AG08395 (cell line): ENCODE measurements around the gene EPHB1.
"Not testable (repeated sequence)": the region's sequence is repeated elsewhere in the genome, so short reads cannot be mapped to it uniquely, and the experiment has no call there.

Experiments
- DNase-seq: peaks from one replicate; pipeline ENCODE4 v3.0.0; 2012; ENCODE audit warnings: mixed read lengths, low spot score

Gene EPHB1

DNA sequence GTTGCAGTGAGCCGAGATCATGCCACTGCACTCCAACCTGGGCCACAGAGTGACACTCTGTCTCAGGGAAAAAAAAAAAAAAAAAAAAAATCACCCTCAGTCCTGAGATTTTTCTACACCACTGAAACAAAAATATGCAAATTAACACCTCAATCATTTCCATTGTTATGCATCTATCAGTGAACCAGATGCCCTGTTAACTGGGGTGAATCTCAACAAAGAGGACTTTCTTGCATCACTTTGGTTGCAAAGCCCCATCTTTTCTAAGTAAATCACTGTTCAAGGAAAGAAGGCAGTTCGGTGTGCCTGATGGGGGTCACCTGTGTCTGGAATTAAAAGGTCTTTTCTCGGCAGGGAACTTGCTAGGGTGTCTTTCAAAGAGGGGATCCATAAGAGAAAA is 421.6 kb downstream of the EPHB1 start:
- no peak for DNase-seq

DNA sequence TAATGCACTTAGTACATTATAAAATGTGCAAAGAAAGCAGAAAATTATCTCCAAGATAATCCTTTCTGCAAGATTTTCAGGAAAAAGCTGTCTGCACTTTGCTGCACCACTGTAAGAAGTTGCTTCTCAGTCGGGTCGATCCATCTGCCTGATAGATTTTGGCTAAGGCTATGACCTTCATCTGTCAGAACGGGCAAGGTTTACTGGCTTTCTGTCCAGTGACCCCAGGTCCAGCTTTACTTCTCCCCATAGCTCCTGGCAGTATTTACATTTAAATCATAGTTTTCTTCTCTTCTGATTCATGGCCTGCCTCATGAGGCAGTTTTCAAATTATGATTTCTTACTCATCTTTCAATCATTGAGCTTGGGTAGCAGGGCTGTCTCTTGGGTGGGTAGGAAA is 422.7 kb downstream of the EPHB1 start:
- DNase-seq = no peak

DNA sequence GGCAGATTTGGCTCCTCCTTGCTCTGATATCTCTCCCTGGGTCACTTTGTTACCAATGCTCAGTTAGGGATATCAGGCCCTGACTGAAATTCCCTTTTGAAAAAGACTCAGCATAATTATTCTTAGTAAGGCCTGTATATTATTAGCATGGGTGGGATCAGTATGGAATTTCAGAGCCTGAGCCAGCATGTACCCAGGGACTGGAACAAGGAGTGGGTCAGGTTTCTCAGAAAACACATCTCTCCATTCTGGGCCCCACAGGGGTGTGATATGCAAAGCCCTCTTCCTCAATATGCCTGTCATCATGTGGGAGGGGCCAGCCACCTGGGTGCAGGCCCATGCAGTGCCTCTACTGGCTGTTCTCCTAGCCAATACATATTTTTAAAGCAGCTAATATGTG is 423.2 kb downstream of the EPHB1 start:
- DNase-seq = no peak

DNA sequence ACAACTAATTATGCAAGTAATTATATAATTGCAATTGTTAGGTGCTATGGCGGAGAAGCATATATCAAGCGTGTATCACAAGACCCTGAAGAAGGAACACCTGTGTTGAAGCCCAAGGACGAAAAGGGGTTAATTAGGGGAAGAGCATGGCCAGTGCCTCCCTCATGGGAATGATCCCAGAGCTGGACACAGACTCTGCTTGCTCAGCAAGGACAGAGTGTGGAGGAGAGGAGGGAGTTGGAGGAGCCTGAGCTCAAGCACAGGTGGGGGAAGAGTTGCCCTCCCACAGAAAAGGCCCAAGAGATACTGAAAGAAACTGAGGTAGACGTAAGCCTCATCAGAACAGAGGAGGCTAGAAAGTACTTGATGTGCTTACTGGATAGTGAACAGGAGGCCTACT is 423.7 kb downstream of the EPHB1 start:
- no peak for DNase-seq

DNA sequence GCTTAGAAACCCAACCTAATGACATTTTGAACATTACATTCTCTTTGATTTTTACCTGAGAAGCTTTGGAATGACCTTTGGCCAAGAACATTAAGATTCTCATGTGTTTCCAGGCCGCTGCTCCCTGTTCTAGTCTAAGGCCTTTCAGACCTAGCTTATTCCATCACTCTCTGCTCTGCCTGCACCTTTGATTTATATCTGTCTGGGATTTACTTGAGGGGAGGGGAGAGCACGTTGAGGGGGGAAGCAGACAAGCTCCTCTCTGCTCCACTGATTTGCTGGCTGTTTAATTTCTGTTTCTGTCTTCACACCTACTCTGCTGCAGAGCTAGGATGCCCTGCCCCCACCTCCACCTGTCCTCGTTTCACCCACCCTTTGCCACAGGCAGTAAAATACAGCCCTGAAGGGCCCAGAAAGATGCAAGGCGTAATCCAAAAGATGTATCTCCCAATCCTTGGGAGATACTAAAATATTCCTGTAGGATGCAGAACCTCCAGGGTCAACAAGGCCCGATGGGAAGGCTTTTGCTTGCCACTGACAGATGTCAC is 429.8 kb downstream of the EPHB1 start:
- no peak for DNase-seq

DNA sequence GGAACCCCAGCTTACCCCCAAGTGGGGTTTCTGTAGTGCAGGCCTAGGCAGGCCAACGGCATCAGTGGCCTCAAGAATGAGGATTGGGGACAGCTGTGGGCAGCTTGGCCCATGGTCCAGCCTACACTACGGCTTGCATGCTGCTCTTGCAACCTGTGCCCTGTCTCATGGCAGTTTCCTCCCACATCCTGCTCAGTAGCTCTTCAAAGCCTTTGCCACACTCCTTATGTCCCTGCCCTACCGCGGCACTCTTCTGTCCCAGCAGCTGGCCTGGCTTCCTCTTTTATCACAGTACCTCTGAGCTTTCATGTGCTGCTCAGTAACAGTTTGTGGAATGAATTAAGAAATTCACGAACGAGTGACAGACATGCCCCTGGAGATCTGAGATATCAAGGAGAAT is 431.0 kb downstream of the EPHB1 start:
- DNase-seq = no peak

DNA sequence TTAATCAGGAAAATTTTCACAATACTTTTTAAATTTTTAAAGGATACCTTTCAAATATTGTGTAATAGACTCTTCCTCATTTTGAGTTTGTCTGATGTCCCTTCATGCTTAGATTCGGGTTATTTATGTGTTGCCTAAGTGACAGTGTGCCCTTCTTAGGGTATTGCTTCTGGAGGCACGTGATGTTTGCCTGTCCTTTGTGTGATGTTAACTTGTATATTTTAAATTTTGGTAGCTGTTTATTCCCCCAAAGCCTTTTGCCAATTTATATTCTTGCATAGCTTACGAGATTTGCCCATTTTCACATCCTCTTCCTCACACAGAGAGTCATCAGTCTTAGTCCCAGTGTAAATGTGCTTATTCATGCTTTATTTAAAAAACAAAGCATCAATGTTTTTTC is 433.1 kb downstream of the EPHB1 start:
- DNase-seq = no peak

DNA sequence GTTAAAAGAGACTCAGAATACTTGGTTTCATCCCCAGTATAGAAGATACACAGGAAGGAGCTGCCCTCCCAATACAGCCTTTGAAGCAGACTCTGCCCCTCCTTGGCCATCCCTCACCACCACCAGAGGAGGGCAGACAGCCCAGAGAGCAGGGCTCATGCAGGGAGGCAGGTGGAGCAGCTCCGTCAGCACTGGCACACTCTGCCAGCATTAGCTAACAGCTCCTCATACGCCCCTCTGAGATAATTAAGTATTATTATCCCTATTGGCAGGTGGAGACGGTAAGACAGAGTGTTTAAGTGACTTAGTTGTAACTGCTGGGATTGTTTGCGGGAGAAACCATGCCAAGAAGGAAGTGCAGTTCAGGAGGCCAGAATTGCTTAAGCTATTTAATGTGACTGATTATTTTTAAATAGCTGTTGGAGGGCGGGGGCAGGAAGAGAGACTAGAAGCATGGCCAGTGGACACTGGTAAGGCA is 434.0 kb downstream of the EPHB1 start:
- no peak for DNase-seq

DNA sequence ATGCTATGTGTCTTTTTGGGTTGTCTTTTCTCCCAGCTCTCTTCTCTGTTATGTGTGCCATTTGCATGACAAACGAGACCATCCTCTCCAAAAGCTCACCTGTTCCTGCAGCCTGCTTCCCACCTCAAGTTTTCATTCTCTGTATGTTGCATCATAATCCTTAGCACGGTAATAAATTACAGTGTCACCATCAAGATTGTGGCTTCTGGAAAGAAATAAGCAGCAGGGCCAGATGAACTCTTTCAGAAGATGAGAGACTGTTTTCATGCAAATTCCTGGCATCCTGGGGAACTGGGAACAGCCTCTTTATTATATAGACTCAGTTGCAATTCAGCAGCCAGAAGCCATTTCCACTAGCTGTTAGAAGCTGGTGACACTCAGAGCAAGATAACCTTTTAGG is 436.7 kb downstream of the EPHB1 start:
- DNase-seq = no peak

DNA sequence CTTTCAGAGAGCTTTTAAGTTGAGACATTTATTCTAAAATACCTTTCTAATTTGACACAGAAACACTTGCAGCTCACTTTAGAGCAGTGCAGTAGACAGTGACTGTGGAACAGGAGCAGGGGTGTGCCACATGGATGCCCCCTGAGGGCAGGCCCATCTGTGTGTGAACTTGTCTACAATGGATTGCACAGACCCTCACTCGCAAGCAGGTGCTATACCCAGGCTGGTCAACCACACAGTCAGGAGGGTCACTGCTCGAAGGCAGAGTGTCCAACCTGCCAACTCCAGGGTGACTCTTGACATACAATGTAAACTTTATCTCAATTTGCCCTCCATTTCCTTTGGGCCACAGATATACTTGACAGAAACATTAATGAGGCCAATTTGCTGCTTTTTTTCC is 437.2 kb downstream of the EPHB1 start:
- no peak for DNase-seq

DNA sequence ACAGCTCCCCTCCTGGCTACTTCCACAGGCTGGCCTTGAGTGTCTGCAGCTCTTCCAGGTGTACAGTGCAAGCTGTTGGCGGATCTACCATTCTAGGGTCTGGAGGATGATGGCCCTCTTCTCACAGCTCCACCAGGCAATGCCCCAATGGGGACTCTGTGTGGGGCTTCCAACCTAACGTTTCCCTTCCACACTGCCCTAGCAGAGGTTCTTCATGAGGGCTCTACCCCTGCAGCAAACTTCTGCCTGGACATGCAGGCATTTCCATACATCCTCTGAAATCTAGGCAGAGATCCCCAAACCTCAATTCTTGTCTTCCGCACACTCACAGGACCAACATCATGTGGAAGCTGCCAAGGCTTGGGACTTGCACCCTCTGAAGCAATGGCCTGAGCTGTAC is 438.4 kb downstream of the EPHB1 start:
- not testable (repeated sequence) for DNase-seq

DNA sequence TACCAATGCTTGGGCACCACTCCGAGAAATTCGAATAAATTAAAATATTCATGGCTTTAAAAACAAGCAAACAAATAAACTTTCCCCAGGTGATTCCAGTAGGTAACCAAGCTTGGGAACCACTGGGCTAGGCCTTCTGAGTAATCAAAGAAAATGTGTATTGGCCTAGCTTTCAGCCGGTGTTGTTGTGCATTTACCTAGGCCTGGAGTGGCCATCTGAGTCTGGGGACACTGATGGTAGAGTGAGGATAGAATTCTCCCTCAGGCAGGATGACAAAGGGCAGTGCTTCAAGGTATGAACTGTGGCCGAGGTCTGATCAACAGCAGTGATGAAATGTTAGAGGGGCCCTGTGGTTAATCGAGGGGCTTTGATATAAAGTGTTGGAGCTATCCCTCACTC is 440.5 kb downstream of the EPHB1 start:
- DNase-seq = no peak

DNA sequence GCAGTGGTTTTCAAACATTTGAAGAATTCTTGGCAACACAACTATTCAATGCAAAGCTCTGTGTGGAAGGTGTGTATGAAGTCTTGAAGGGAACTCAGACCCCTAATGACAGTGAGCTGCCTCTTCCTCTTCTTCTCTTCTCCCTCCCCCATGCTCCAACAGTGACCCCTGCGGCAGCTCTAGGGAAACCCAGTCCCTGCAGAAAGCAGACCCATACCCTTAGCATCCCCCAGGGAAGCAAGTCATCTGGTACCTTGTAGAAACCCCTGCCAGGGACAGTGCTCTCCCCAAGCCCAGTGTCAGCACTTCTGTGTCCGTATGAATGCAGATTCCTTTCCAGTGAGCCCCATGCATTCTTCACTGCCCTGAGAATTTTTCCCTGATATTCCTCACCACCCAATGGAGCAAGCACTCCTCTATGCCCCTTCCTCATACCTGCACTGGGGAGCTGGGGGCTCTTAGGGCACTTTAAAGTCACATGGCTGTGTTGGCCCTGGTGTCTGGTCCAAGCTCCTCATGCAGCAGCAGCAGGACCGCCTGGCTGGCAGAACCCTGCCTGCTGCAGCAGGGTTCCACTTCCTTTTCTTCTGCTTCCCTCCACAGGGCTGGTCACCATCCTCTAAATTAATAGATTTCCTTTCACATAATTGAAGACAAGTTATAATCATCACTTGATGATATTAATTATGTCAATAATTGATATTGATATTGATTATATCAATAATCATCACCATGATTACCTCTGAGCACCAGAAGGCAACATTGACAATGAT is 442.5 kb downstream of the EPHB1 start:
- DNase-seq = no peak

DNA sequence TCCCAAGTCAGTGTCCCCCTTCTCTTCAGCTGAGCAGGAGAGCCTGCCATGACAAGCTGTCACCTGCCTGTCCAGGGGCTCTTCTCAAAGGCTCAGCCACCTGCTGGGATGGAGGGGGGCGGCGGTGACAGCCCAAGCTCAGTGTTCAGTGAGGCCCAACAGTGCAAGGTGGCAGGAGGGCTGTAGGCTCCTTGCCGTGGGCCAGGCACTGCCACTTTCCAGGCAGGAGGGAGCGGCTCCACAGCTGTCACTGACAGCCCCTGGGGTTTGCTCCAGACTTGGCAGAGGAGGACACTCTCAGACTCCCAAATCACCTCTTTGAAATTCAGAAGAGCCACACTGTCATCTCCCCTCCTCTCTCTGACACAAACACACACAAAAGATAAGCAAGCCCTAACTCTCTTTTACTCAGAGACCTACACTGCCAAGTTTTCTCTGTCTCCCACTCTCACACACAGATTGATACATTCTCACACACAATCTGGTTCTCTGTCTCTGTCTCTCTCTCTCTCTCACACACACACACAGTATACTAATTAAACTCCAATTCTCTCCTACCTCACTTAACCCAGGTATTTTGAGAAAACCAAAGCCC is 443.3 kb downstream of the EPHB1 start:
- no peak for DNase-seq

DNA sequence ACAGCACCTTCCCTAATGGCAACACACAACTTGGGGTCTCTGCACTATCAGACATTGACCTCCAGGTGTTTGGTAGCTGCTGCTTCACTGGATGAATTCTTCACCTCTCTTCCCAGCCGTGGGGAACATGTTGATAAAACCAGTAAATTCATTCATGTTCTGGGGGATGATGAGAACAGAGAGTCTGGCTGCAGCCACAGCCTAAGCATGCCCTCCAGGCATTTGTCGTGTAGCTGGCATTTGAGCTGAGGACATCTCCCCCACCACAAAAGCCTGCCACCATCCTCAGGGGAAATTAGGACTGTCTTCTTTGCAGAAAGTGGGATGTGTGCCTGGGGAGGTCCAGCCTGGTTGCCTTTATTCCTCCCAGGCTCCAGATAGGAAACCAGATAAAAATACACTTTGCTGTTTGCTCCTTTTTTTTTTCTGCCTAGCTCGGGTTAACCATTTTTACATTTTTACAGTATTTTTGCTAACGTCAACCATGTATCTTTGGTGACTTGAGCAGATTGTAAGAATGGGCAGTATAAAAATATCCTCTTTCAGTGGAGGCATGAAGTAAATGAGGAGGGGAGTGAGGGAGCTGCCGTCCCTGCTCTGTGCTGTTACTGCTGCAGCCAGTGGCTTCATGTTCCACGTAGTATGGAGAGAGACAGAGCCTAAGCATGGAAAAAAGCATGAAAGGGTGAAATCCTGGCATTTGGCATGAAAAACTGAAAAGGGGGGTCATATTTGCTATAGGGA is 444.0 kb downstream of the EPHB1 start:
- DNase-seq = no peak

DNA sequence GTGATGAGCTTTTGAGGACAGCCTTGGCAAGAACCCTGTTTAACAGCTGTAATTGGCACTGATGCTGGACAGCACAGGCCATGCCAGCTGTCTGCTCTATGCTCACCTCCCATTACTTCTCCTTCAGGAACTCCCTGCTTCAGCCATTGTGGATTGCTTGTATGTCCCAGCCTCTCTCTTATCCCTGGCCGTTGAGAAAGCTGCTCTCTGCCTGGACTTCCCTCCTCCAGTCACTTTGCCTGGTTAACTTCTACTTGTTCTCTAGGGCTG is 444.5 kb downstream of the EPHB1 start:
- DNase-seq = no peak

DNA sequence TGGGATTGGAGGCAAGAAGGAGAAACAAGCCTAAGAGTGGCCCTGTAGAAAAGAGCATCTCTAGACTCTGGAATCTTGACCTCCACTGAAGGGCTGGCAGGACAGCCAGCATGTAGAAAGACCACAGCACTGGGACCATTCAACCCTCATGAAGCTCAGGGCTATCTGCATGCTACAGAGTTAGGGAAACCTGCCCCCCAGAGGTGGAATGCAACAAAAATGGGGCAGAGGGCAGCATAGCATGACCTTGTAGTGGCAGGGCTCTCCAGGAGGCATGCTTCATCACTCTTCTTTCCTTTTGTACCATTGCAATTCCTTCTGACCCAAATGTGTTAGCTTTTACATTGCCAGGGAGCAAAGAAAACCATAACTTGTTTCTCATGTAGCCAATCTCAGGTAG is 445.4 kb downstream of the EPHB1 start:
- no peak for DNase-seq

DNA sequence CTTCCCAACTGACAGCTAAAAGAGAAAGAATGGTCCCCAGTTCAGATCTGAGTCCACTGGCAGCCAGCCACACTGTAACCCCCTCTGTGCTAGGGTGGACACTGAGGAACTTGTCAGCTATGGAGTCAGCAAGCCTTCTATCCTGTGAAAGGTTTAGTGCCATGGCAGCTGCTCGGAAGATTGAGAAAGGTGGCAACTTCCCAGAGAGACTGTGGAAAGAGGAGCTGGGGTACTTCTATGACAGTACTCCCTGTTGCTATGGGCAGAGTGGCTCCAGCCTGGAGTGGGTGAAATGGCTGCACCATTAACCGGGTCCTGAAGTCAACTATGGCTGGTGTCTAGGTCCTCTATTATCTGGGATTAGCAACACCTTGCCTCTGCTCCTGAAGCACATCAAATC is 447.2 kb downstream of the EPHB1 start:
- no peak for DNase-seq

DNA sequence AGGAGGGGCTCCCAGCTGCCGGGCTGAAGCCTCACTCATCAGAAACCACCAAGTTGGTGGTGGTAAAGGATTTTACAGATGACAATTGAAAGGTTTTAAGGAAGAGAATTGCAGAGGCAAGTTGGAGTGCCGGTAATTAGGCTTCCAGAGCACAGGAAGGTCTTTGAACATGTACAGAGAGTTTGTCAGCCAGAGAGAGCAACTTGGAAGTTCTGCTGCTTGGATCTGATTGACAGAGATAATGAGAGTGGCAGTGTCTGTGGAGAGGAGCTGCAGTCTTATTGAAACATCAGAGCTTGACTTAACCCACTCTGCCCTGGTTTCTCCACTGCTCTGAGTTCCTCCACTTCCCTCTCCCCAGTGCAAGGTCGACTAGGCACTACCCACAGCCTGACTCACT is 448.6 kb downstream of the EPHB1 start:
- no peak for DNase-seq

DNA sequence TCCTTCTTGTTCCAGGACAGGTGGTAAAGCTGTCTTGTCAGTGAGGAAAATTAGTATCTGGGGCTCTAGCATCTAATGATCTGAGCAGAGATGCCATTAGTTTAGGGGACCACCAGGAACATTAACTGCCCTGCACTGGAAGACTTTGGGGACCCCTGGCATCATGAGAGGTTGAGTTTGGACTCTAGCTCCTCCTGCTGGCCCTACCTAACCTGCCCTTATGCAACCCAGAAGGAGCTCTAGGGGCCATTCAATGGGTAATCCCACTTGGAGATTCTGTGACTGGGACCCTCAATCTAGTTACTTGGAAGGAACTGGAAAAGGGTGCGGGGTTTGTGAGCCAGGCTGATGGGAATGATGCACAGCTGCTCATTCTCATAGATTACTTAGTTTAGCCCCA is 451.0 kb downstream of the EPHB1 start:
- DNase-seq = no peak

DNA sequence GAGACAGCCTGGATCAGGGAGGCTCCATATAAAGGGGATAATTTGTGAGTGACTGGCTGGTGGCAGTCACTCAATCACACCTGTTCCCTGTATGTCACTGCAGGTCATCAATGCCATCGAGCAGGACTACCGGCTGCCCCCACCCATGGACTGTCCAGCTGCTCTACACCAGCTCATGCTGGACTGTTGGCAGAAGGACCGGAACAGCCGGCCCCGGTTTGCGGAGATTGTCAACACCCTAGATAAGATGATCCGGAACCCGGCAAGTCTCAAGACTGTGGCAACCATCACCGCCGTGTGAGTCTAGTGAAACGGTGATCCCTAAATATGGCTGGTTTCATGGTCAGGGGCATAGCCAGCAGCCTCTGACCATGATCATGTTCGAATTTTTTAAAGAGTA is 453.2 kb downstream of the EPHB1 start:
- no peak for DNase-seq

DNA sequence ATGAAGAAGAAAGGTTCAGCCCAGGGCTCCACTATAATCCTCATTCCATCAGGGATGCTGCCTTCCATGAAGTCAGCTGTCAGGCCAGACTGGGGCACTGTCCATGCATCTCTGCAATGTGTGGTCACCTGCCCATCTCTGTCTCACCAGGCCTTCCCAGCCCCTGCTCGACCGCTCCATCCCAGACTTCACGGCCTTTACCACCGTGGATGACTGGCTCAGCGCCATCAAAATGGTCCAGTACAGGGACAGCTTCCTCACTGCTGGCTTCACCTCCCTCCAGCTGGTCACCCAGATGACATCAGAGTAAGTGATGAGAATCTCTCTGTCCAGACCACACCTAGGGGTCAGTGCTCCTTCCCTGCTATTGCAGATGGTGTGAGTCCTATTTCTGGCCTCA is 454.1 kb downstream of the EPHB1 start:
- no peak for DNase-seq

DNA sequence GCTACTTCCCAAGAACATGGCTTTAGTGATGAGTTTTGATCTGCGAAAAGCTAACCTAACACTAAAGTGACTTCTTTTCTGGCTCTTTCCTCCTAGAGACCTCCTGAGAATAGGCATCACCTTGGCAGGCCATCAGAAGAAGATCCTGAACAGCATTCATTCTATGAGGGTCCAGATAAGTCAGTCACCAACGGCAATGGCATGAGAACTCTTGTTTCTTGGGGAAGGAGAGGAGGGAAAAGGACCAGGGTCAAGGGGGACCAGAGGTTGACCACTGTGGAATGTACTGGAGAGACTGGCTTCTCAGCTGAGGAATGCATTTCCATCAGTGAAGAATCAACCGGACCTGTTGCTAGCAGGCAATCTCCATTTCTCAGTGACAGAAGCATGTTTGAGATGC is 463.9 kb downstream of the EPHB1 start:
- no peak for DNase-seq
